ENCODE data around the gene ABHD3. TPM values are rescaled to one million over a fixed set of nuclear protein-coding genes. Genes with fewer than 3 reads are reported as not detected.

Gene ABHD3
- 21.1 and 24.7 TPM in 2 replicates for total RNA-seq
- long read RNA-seq, transcript ABHD3-201 (9 exons, 2,064 nt), result major isoform, 89 of 121 reads
- long read RNA-seq, transcript ABHD3-202 (5 exons, 877 nt), result minor isoform, 6 of 121 reads
- long read RNA-seq, partial matches to known transcripts, result 4 of 121 reads
- long read RNA-seq, other reads (novel, unspliced or antisense), result 18 of 121 reads

GRCh38 chr18:21704603-21705364 lies at the start of gene ABHD3:
TSS of gene ABHD3 (minus strand) at chr18:21704774. CDS start at chr18:21704665, 109 bp downstream.
- Mint-ChIP-seq H3K4me1 (peaks cover 30% of the 10 kb centered on the region), H3K4me3 (peak within 1 kb of the TSS; percentile 94), H3K36me3 (ENCODE audit: low read depth) (peaks cover 13% of the 10 kb centered on the region), H3K27ac (ENCODE audit: unreplicated experiment) (peak within 1 kb of the TSS; percentile 75), H3K9me3 (peaks cover 8% of the 10 kb centered on the region), H3K27me3 (ENCODE audit: low read depth) (no peaks in the 10 kb centered on the region)
- peak; percentile 75 for DNase-seq (ENCODE audit: low read depth, low spot score)
- peak; percentile 59 for TF ChIP-seq CTCF (conservative IDR thresholded peaks at IDR 0.05)

DNA sequence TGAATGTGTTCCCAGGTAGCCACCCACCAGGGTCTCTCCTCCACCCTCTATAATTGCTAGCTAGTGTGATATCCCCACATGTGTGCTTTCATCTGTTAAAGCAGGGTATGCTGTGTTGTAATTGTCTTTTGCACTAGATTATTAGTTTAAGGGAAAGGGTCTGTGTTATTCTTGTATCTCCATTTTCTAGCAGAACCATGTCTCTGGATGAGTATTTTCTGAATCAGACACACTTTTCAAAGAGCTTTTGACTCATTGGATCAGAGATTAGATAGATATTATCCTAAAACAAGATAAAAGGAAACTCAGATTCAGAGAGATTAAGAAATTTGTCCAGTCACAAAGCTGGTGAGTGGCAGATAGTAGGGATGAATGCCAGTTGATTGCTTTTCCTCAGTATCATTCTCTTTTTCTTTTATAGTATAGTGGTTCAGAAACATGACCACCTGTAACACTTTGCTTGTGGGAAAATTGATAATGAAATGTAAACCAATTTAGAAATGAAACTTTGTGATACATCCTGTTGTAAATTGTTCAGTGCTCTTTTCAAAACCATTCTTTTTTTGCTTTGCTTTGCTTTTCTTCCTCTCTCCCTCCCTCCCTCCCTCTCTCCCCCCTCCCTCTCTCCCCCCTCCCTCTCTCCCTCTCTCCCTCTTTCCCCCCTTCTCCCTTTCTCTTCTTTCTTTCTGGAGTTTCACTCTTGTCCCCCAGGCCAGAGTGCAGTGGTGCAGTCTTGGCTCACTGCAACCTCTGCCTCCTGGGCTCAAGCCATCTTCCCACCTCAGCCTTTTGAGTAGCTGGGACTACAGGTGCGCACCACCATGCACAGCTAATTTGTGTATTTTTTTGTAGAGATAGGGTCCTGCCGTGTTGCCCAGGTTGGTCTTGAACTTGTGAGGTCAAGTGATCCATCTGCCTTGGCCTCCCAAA lies 43.5 kb upstream of the ABHD3 start:
- no peak for DNase-seq (ENCODE audit: low read depth, low spot score)
- no peak for TF ChIP-seq CTCF (conservative IDR thresholded peaks at IDR 0.05)
- H3K9me3 Mint-ChIP-seq, result no peaks in the 10 kb centered on the region
- H3K36me3 Mint-ChIP-seq (ENCODE audit: low read depth), result no peaks in the 10 kb centered on the region
- H3K4me3 Mint-ChIP-seq, result peak overlapping the region; percentile 17
- H3K27me3 Mint-ChIP-seq (ENCODE audit: low read depth), result no peaks in the 10 kb centered on the region
- peaks cover 44% of the 10 kb centered on the region for H3K4me1 Mint-ChIP-seq
- no peak overlapping the region for H3K27ac Mint-ChIP-seq (ENCODE audit: unreplicated experiment)

- Mint-ChIP-seq H3K27me3 (ENCODE audit: low read depth) (no peaks in the 10 kb centered on the region), H3K9me3 (no peaks in the 10 kb centered on the region), H3K36me3 (ENCODE audit: low read depth) (no peaks in the 10 kb centered on the region), H3K27ac (ENCODE audit: unreplicated experiment) (no peak overlapping the region), H3K4me1 (peaks cover 49% of the 10 kb centered on the region), H3K4me3 (no peak overlapping the region)
- TF ChIP-seq CTCF (conservative IDR thresholded peaks at IDR 0.05), result no peak
- no peak for DNase-seq (ENCODE audit: low read depth, low spot score)
Observed at GRCh38 chr18:21747268-21747667, 42.7 kb upstream of the ABHD3 start.

- DNase-seq (ENCODE audit: low read depth, low spot score), result no peak
- Mint-ChIP-seq H3K4me3 (peak overlapping the region; percentile 77), H3K27me3 (ENCODE audit: low read depth) (no peaks in the 10 kb centered on the region), H3K9me3 (no peaks in the 10 kb centered on the region), H3K4me1 (peaks cover 53% of the 10 kb centered on the region), H3K27ac (ENCODE audit: unreplicated experiment) (no peak overlapping the region), H3K36me3 (ENCODE audit: low read depth) (no peaks in the 10 kb centered on the region)
- TF ChIP-seq CTCF (conservative IDR thresholded peaks at IDR 0.05), result no peak
Observed at GRCh38 chr18:21745231-21745630, 40.7 kb upstream of the ABHD3 start.

DNA sequence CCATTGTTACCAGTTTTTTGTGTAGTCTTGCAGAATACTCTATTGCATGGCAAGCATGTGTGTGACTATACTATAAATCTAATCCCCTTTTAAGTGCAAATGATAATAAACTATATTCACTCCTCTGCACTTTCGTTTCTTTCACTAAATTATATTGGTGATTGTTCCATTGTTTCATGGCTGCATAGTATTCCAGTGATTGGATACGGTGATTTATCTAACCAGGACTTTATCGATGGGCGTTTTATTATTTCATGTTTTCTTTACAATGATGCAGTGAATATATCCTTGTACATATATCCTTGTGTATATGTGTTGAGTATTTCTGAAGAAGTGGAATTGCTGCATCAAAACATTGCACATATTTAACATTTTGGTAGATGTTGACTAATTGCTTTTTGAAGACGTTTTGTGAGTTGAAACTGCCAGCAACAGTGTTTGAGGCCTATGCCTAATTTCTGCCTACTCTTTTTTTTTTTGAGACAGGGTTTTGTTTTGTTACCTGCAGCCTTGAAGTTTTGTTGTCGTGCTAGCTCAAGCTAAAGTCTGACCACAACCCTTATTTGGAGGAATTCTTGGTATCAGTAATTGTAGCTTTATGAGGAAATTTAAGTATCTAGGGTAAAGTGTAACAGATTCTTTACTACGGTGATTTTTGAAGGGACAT lies 38.7 kb upstream of the ABHD3 start:
- no peak for DNase-seq (ENCODE audit: low read depth, low spot score)
- Mint-ChIP-seq H3K9me3 (no peaks in the 10 kb centered on the region), H3K27me3 (ENCODE audit: low read depth) (no peaks in the 10 kb centered on the region), H3K27ac (ENCODE audit: unreplicated experiment) (no peak overlapping the region), H3K36me3 (ENCODE audit: low read depth) (no peaks in the 10 kb centered on the region), H3K4me1 (peaks cover 58% of the 10 kb centered on the region), H3K4me3 (peak overlapping the region; percentile 96)
- TF ChIP-seq CTCF (conservative IDR thresholded peaks at IDR 0.05), result no peak
